SJSA1 (cell line): ENCODE results near the gene CARNS1. TPM values are rescaled to one million over a fixed set of nuclear protein-coding genes. Genes with fewer than 3 reads are reported as not detected.
A peak's percentile ranks its signal among the peaks of the same experiment; 100 is the strongest.

Experiments used
- DNase-seq, 2 experiments: peaks; one replicate each; pipeline ENCODE4 v3.0.0-alpha.2; 2015 to 2020; ENCODE audit warnings: low spot score in 2 of 2, low read depth in 1 of 2
- H3K27ac ChIP-seq: fragments of 250-450 bp; sonication (Bioruptor Pico); 2 replicates; pipeline ENCODE4 v1.5.1; 2020; ENCODE audit warnings: mild to moderate bottlenecking, moderate library complexity
- H3K27me3 ChIP-seq: fragments of 250-450 bp; sonication (Bioruptor Pico); replicated peaks from 2 replicates; pipeline ENCODE4 v1.5.1; 2020; ENCODE audit warnings: mild to moderate bottlenecking, moderate library complexity
- H3K36me3 ChIP-seq: fragments of 250-450 bp; sonication (Bioruptor Pico); 2 replicates; pipeline ENCODE4 v1.5.1; 2020; ENCODE audit warnings: mild to moderate bottlenecking
- H3K4me1 ChIP-seq: fragments of 250-450 bp; sonication (Bioruptor Pico); replicated peaks from 2 replicates; pipeline ENCODE4 v1.6.1; 2021; ENCODE audit warnings: mild to moderate bottlenecking
- H3K4me3 ChIP-seq: fragments of 250-450 bp; sonication (Bioruptor Pico); 2 replicates; pipeline ENCODE4 v1.5.1; 2020; ENCODE audit warnings: mild to moderate bottlenecking
- H3K9me3 ChIP-seq: fragments of 250-450 bp; sonication (Bioruptor Pico); replicated peaks from 2 replicates; pipeline ENCODE4 v1.5.1; 2020; ENCODE audit warnings: mild to moderate bottlenecking
- total RNA-seq: library from RNA; depleted of rRNA; stranded (reverse); fragments of >200 nt; shearing (Covaris generic); gene quantifications from 2 replicates; pipeline ENCODE4 v1.2.3, GENCODE V29; 2014; rRNA removed

The CARNS1 gene, protein sequence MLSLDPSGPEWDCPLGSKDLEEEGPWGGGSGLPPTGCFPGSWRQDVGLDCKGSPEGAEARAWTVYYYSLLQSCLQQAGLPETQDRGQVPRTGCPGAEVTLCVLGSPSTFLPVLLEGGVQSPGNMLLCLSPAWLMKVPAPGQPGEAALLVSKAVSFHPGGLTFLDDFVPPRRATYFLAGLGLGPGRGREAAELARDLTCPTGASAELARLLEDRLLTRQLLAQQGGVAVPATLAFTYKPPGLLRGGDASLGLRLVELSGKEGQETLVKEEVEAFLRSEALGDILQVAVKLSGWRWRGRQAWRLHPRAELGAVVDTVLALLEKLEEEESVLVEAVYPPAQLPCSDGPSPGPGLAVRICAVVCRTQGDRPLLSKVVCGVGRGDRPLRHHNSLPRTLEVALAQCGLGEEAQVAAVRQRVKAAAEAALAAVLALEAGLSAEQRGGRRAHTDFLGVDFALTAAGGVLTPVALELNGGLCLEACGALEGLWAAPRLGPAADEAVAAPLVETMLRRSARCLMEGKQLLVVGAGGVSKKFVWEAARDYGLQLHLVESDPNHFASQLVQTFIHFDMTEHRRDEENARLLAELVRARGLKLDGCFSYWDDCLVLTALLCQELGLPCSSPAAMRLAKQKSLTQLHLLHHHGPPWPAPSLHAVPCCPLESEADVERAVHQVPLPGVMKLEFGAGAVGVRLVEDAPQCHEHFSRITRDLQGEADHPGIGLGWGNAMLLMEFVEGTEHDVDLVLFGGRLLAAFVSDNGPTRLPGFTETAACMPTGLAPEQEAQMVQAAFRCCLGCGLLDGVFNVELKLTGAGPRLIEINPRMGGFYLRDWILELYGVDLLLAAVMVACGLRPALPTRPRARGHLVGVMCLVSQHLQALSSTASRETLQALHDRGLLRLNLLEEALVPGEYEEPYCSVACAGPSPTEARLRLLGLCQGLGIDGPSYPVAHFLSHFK
- not detected in 2 replicates for total RNA-seq

GRCh38 chr11:67415501-67416304 is at the start of gene CARNS1:
Gene CARNS1 (plus strand): TSS chr11:67415678. CDS start chr11:67416200, 522 bp downstream.
- H3K27ac ChIP-seq: no peak within 1 kb of the TSS

DNA sequence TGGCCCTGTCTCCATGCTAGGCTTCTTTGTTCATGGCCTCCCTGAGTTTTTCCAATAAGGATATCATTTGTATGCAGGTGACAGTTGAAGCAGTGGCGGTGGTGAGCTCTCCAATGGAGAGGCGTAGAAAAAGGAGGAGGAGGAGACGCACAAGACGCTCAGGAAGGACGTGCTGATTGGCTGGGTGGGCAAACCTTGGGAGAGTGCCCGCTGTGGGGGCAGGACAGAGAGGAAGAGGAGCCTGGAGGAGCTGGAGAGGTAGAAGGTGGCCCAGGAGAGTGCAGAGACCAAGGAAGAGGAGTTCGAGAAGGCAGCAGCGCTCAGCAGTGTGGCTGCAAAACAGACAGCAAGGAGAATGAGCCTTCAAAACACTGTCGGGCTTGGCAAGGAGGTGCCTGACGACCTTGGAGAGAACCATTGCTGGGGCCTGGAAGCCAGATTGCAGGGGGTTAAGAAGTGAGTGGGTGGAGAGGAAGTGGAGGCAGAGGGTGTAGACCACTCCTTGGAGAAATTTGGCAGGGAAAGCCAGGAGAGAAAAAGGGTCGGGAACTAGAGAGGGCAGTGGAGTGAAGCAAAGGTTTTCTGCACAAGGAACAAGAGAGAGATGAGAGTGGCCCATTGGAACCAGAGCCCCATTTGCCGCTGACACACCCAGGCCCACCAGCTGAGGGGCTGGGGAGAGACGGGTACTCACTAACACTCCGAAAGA is 49.6 kb upstream of the CARNS1 start:
- no peak overlapping the region for H3K27ac ChIP-seq
- peaks cover 6% of the 10 kb centered on the region for H3K4me1 ChIP-seq
- H3K27me3 ChIP-seq: no peaks in the 10 kb centered on the region
- H3K36me3 ChIP-seq: peaks cover 26% of the 10 kb centered on the region
- no peak overlapping the region for H3K4me3 ChIP-seq
- DNase-seq: no peak
- H3K9me3 ChIP-seq: no peaks in the 10 kb centered on the region

More at GRCh38 chr11:67415501-67416304, at the start of gene CARNS1:
- no peak within 1 kb of the TSS for H3K4me3 ChIP-seq
- H3K36me3 ChIP-seq: 0 out of 2 replicates have a peak, but pooled peaks cover 3% of the 10 kb centered on the region
- no peak for DNase-seq
- H3K4me1 ChIP-seq: peaks cover 19% of the 10 kb centered on the region
- H3K9me3 ChIP-seq: peaks cover 3% of the 10 kb centered on the region
- peaks cover 54% of the 10 kb centered on the region for H3K27me3 ChIP-seq

GRCh38 chr11:67366546-67366945 is 48.9 kb upstream of the CARNS1 start:
- Histone ChIP-seq H3K4me3 (no peak overlapping the region), H3K27ac (no peak overlapping the region), H3K27me3 (no peaks in the 10 kb centered on the region), H3K4me1 (peaks cover 12% of the 10 kb centered on the region), H3K36me3 (peaks cover 26% of the 10 kb centered on the region), H3K9me3 (no peaks in the 10 kb centered on the region)
- no peak for DNase-seq

DNA sequence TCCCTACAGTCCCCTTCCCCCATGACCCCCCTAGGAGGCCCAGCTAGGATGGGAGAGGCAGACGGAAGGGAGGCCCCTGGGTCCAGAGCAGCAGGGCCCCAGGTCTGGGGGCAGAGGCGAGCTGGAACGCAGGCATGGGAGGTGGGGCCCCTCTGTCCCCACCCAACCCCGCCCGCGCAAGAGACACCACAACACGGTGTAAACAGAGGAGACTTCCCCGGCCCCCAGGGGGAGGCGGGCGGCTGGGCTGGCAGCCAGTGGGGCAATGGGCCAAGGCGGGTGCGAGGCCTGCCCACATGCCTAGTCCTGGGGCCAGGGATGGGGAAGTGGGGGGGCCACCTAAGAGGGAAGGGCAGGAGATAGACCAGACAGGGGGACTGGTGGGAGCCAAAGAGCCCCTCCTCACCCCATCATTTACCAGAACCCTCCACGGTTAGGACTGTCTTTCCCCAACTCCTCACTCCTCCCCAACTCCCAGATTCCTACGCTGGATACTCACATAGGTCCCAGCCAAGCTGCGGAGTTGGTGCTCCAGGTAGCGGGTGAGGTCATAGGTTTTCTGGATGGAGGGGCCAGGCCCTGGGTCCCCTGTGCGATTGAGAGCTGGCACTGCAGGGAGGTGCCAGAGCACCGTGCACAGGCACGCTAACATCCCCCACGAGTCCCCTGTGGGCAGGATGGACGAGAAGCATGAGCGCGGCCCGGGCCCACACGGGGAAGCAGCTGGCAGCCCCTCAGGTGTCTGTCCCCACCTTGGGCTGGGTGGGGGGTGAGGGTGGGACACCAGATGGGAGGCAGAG is 48.3 kb upstream of the CARNS1 start:
- Histone ChIP-seq H3K4me1 (peaks cover 18% of the 10 kb centered on the region), H3K4me3 (no peak overlapping the region), H3K9me3 (no peaks in the 10 kb centered on the region), H3K36me3 (peaks cover 26% of the 10 kb centered on the region), H3K27ac (no peak overlapping the region), H3K27me3 (no peaks in the 10 kb centered on the region)
- no peak for DNase-seq

GRCh38 chr11:67367761-67368227 is 47.7 kb upstream of the CARNS1 start:
- H3K9me3 ChIP-seq: no peaks in the 10 kb centered on the region
- no peak overlapping the region for H3K4me3 ChIP-seq
- H3K27me3 ChIP-seq: no peaks in the 10 kb centered on the region
- peaks cover 29% of the 10 kb centered on the region for H3K36me3 ChIP-seq
- H3K4me1 ChIP-seq: peaks cover 20% of the 10 kb centered on the region
- H3K27ac ChIP-seq: no peak overlapping the region
- no peak for DNase-seq

DNA sequence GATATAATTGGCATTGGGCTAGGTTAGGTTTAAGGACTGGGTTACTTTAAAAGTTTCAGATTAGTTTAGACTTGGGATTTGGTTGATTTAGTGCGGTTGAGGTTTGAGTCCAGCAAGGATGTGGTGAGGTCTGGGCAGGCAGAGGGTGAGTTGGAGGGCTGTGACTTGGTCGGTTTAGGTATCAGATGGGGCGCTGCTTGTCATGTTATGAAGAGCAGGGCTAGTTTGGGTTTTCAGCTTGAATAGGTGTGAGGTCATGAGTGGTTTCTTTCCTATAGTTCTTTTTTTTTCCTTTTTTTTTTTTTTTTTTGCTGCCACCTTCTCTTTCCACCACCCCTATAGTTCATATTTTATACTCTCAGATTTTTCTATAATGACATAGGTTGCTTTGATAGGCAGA is 46.9 kb upstream of the CARNS1 start:
- peaks cover 32% of the 10 kb centered on the region for H3K36me3 ChIP-seq
- H3K4me3 ChIP-seq: no peak overlapping the region
- no peak for DNase-seq
- peaks cover 24% of the 10 kb centered on the region for H3K4me1 ChIP-seq
- H3K27ac ChIP-seq: no peak overlapping the region
- no peaks in the 10 kb centered on the region for H3K27me3 ChIP-seq
- 0 out of 2 replicates have a peak, but pooled peaks cover 2% of the 10 kb centered on the region for H3K9me3 ChIP-seq

- Histone ChIP-seq H3K27me3 (no peaks in the 10 kb centered on the region), H3K36me3 (peaks cover 32% of the 10 kb centered on the region), H3K27ac (no peak overlapping the region), H3K4me3 (no peak overlapping the region), H3K4me1 (peaks cover 30% of the 10 kb centered on the region), H3K9me3 (0 out of 2 replicates have a peak, but pooled peaks cover 2% of the 10 kb centered on the region)
- no peak for DNase-seq
Measured at GRCh38 chr11:67369275-67369674, 46.2 kb upstream of the CARNS1 start.

DNA sequence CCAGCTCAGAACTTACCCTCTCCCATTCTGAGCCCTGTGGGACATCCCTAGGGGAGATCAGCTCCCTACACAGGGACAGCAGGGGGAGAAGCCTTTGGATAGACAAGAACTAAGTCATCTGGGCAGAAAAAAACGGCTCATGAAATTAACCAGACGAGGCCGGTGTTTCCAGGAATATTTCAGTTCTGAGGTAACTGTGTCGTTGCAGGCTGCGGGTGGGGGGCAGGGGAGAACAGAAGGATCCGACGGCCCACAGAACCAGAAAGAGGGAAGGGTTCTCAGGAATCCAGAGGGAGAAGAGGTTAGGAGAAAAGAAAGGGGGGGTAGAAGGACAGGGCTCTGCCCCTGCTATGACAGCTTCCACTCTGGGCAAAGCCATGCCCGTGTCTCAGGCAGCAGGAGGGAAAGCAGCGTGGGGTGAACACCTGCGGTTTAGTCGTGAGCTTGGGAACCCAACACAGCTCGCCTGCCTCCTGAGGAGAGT is 45.6 kb upstream of the CARNS1 start:
- DNase-seq: no peak
- Histone ChIP-seq H3K9me3 (0 out of 2 replicates have a peak, but pooled peaks cover 2% of the 10 kb centered on the region), H3K27me3 (no peaks in the 10 kb centered on the region), H3K4me3 (no peak overlapping the region), H3K4me1 (peaks cover 36% of the 10 kb centered on the region), H3K27ac (no peak overlapping the region), H3K36me3 (peaks cover 27% of the 10 kb centered on the region)

- Histone ChIP-seq H3K27me3 (no peaks in the 10 kb centered on the region), H3K27ac (no peak overlapping the region), H3K36me3 (peaks cover 21% of the 10 kb centered on the region), H3K4me3 (no peak overlapping the region), H3K9me3 (0 out of 2 replicates have a peak, but pooled peaks cover 2% of the 10 kb centered on the region), H3K4me1 (peaks cover 37% of the 10 kb centered on the region)
- peak in 1 of 2 experiments; percentile 57 for DNase-seq
Measured at GRCh38 chr11:67370351-67371076, 45.0 kb upstream of the CARNS1 start.

- Histone ChIP-seq H3K4me1 (peaks cover 37% of the 10 kb centered on the region), H3K27ac (no peak overlapping the region)
Measured at GRCh38 chr11:67371189-67371910, 44.1 kb upstream of the CARNS1 start.

GRCh38 chr11:67371911-67372320 is 43.6 kb upstream of the CARNS1 start:
- DNase-seq: no peak
- H3K9me3 ChIP-seq: 0 out of 2 replicates have a peak, but pooled peaks cover 2% of the 10 kb centered on the region
- no peaks in the 10 kb centered on the region for H3K27me3 ChIP-seq
- peaks cover 37% of the 10 kb centered on the region for H3K4me1 ChIP-seq
- peak overlapping the region; percentile 88 for H3K4me3 ChIP-seq
- H3K36me3 ChIP-seq: peaks cover 21% of the 10 kb centered on the region
- H3K27ac ChIP-seq: no peak overlapping the region

More at GRCh38 chr11:67371189-67371910, 44.1 kb upstream of the CARNS1 start:
- DNase-seq: peak; percentile 57 to 82
- Histone ChIP-seq H3K4me3 (peak overlapping the region; percentile 88; the same call in 1 of the 2 replicates), H3K36me3 (peaks cover 21% of the 10 kb centered on the region), H3K27me3 (no peaks in the 10 kb centered on the region), H3K9me3 (0 out of 2 replicates have a peak, but pooled peaks cover 2% of the 10 kb centered on the region)
